ENCODE measurements around the gene POLH. TPM values are rescaled to one million over a fixed set of nuclear protein-coding genes. Genes with fewer than 3 reads are reported as not detected.

POLH gene
- total and polyA plus RNA-seq, 2 of the 4 experiments (the other 2 are of a cell fraction): 13.3 to 26.0 TPM

- peak overlapping the region; percentile 96 for H3K9ac ChIP-seq (ENCODE audit: low read depth, low read length)
These were observed 51.2 kb downstream of the POLH start for GRCh38 chr6:43627008-43627825.

More at GRCh38 chr6:43627008-43627825, 51.2 kb downstream of the POLH start:
- Histone ChIP-seq H3K14ac (replicated peaks; ENCODE audit: low read depth, low read length) (peak overlapping the region; percentile 96), H3K56ac (ENCODE audit: extremely low read depth, insufficient read depth, low read length) (peak overlapping the region; percentile 97), H3K4me3 (ENCODE audit: insufficient read depth, low read depth, low read length) (peak overlapping the region; percentile 23; the same call in 1 of the 2 replicates), H2BK5ac (ENCODE audit: low read depth, low read length, poor library complexity, severe bottlenecking) (peak overlapping the region; percentile 85), H3K18ac (ENCODE audit: low read depth, low read length) (peak overlapping the region; percentile 90), H3K79me1 (ENCODE audit: low read depth in 1 of 2, low read length in 2 of 2) (peaks cover 41 to 64% of the 10 kb centered on the region in 2 experiments), H2BK20ac (ENCODE audit: low read depth, low read length) (peak overlapping the region; percentile 95), H4K8ac (ENCODE audit: low read depth in 2 of 2, low read length in 2 of 2) (peak overlapping the region; percentile 77 to 98), H3K4me1 (ENCODE audit: control insufficient read depth, insufficient read depth, low read length) (peaks cover 8% of the 10 kb centered on the region), H3K23ac (ENCODE audit: low read depth, low read length) (peak overlapping the region; percentile 98), H2AK9ac (replicated peaks; ENCODE audit: low read depth, low read length, poor library complexity) (peak overlapping the region; percentile 90), H4K91ac (ENCODE audit: insufficient read depth, low read depth, low read length) (peak overlapping the region; percentile 94), H3K36me3 (ENCODE audit: control insufficient read depth, insufficient read depth, low read length) (peaks cover 36% of the 10 kb centered on the region), H2BK120ac (ENCODE audit: low read depth, low read length) (peak overlapping the region; percentile 94), H3K9me1 (ENCODE audit: insufficient read depth, low read length) (peaks cover 27% of the 10 kb centered on the region), H3K4ac (ENCODE audit: low read depth, low read length) (peak overlapping the region; percentile 98), H2BK15ac (ENCODE audit: low read depth, low read length) (peak overlapping the region; percentile 88), H4K5ac (ENCODE audit: low read depth, low read length) (peak overlapping the region; percentile 91), H2AK5ac (ENCODE audit: low read depth, low read length) (peak overlapping the region; percentile 99), H3K27ac (ENCODE audit: insufficient read depth, low read length) (peak overlapping the region; percentile 99), H4K20me1 (ENCODE audit: insufficient read depth, low read length) (no peaks in the 10 kb centered on the region), H2AFZ (replicated peaks; ENCODE audit: low read length, poor library complexity) (peak overlapping the region; percentile 68), H3K9me3 (ENCODE audit: control insufficient read depth, insufficient read depth, low read length) (no peaks in the 10 kb centered on the region), H3K4me2 (ENCODE audit: low read depth, low read length) (peak overlapping the region; percentile 96), H3K27me3 (ENCODE audit: control insufficient read depth, insufficient read depth, low read length) (no peaks in the 10 kb centered on the region)
- POLR2A ChIA-PET (ENCODE audit: unreplicated experiment): interaction anchor here (0.6 kb wide), 1 partner anchor 73 kb away, joined by 3 read pairs; no protein-coding TSS in a partner anchor
- ATAC-seq (ENCODE audit: low read depth) (peak; percentile 24), DNase-seq (peak; percentile 99)
- intact Hi-C loops (cut with micrococcal nuclease) (loop anchor here (5.0 kb wide), 1 partner anchor 145 kb away; the partner anchor contains the start of gene VEGFA), in situ Hi-C loops (cut with MboI; ENCODE audit: low sequenced_read_pairs) (no loop called here), dilution Hi-C loops (cut with HindIII; ENCODE audit: low sequenced_read_pairs, unreplicated experiment) (no loop called here)
- BruUV-seq (replicated peaks): no TSS peak
- no CpG with 5 or more reads among the region's 5 CpGs for WGBS, 2 experiments (ENCODE audit: extremely low coverage in 2 of 2, insufficient read length in 1 of 2)
- TF ChIP-seq CTCF (conservative IDR thresholded peaks at IDR 0.05; ENCODE audit: low read depth, low read length): no peak
- no peak for TF ChIP-seq RAD21 (IDR thresholded peaks at IDR 0.05; ENCODE audit: low read length)
- peak; percentile 97 for TF ChIP-seq CEBPB (IDR thresholded peaks at IDR 0.05; ENCODE audit: low read depth, low read length)
- TF ChIP-seq MAFK (IDR thresholded peaks at IDR 0.05; ENCODE audit: low read depth, low read length): peak; percentile 49; the same call in 1 of the 2 replicates
- no peak for TF ChIP-seq FOS (IDR thresholded peaks at IDR 0.05; ENCODE audit: low read depth, low read length)
- TF ChIP-seq NFE2L2 (IDR thresholded peaks at IDR 0.05; ENCODE audit: low read depth, low read length): peak; percentile 54; the same call in 1 of the 2 replicates
- no peak for TF ChIP-seq USF2 (IDR thresholded peaks at IDR 0.05; ENCODE audit: low read depth, low read length)
- TF ChIP-seq MAZ (IDR thresholded peaks at IDR 0.05; ENCODE audit: borderline replicate concordance, low read depth, low read length): peak; percentile 45; the same call in 1 of the 2 replicates
- TF ChIP-seq BHLHE40 (IDR thresholded peaks at IDR 0.05; ENCODE audit: low read depth, low read length): peak; percentile 15; the same call in 1 of the 2 replicates
- peak; percentile 89 for TF ChIP-seq POLR2A (IDR thresholded peaks at IDR 0.05; ENCODE audit: low read depth, low read length)
- CTCF ChIA-PET: no interaction called here
